GM23248 (cell line): Measurements from ENCODE around the gene HARBI1. TPM values are rescaled to one million over a fixed set of nuclear protein-coding genes. Genes with fewer than 3 reads are reported as not detected.

Experiments
- DNase-seq: peaks from one replicate; pipeline ENCODE4 v3.0.0-alpha.2; 2015
- H2AFZ ChIP-seq: fragments of 200-600 bp; sonication (generic); 2 replicates; pipeline ENCODE4 v1.6.1; 2016; ENCODE audit warnings: antibody characterized with exemption
- H3F3A ChIP-seq: fragments of 200-600 bp; sonication (generic); 2 replicates; pipeline ENCODE4 v1.6.1; 2016; ENCODE audit warnings: mild to moderate bottlenecking, antibody characterized with exemption, mixed run types; ENCODE audit not compliant: insufficient read depth
- H3K27ac ChIP-seq: fragments of 200-600 bp; sonication (generic); 2 replicates; pipeline ENCODE4 v1.5.1; 2016; ENCODE audit warnings: mild to moderate bottlenecking
- H3K27me3 ChIP-seq: fragments of 200-600 bp; sonication (generic); replicated peaks from 2 replicates; pipeline ENCODE4 v1.6.1; 2016; ENCODE audit warnings: mild to moderate bottlenecking; ENCODE audit not compliant: insufficient read depth
- H3K36me3 ChIP-seq: fragments of 200-600 bp; sonication (generic); 2 replicates; pipeline ENCODE4 v1.6.1; 2016; ENCODE audit warnings: low read depth, mild to moderate bottlenecking
- H3K4me1 ChIP-seq: fragments of 200-600 bp; sonication (generic); 2 replicates; pipeline ENCODE4 v1.6.1; 2016; ENCODE audit warnings: mild to moderate bottlenecking; ENCODE audit not compliant: insufficient read depth
- H3K4me2 ChIP-seq: fragments of 200-600 bp; sonication (generic); one replicate; pipeline ENCODE4 v1.6.1; 2016; ENCODE audit warnings: mild to moderate bottlenecking; ENCODE audit not compliant: unreplicated experiment
- H3K4me3 ChIP-seq: fragments of 200-600 bp; sonication (generic); 2 replicates; pipeline ENCODE4 v1.5.1; 2016; ENCODE audit warnings: mild to moderate bottlenecking
- H3K79me2 ChIP-seq: fragments of 200-600 bp; sonication (generic); 2 replicates; pipeline ENCODE4 v1.6.1; 2016; ENCODE audit warnings: mild to moderate bottlenecking; ENCODE audit not compliant: insufficient read depth
- H3K9ac ChIP-seq: fragments of 200-600 bp; sonication (generic); 2 replicates; pipeline ENCODE4 v1.6.1; 2016; ENCODE audit warnings: mild to moderate bottlenecking
- H3K9me2 ChIP-seq: fragments of 200-600 bp; sonication (generic); 2 replicates; pipeline ENCODE4 v1.6.1; 2016; ENCODE audit warnings: mixed run types, mild to moderate bottlenecking, moderate library complexity; ENCODE audit not compliant: insufficient read depth
- H3K9me3 ChIP-seq: fragments of 200-600 bp; sonication (generic); one replicate; pipeline ENCODE4 v1.6.1; 2017; ENCODE audit warnings: low read depth
- H4K20me1 ChIP-seq: fragments of 200-600 bp; sonication (generic); 2 replicates; pipeline ENCODE4 v1.6.0; 2016; ENCODE audit not compliant: insufficient read depth
- EZH2 ChIP-seq: fragments of 200-600 bp; sonication (generic); IDR thresholded peaks from 2 replicates; pipeline ENCODE4 v1.6.1; 2018; ENCODE audit warnings: antibody characterized with exemption, mild to moderate bottlenecking; ENCODE audit not compliant: insufficient read depth, poor library complexity, severe bottlenecking
- EZH2phosphoT487 ChIP-seq: fragments of 200-600 bp; sonication (generic); IDR thresholded peaks from 2 replicates; pipeline ENCODE4 v1.6.1; 2018; ENCODE audit warnings: antibody characterized with exemption, moderate library complexity, mild to moderate bottlenecking, low read depth; ENCODE audit not compliant: insufficient read depth
- WGBS, 2 experiments: methylation state at CpG; one replicate each; pipeline ENCODE4 v1.1.6; 2015 to 2017; ENCODE audit warnings: low lambda C conversion rate in 2 of 2, low coverage in 1 of 2; ENCODE audit errors: missing lambda C conversion rate in 2 of 2; 5-methylcytosine and 5-hydroxymethylcytosine counted together
- in situ Hi-C: fragments of 300-500 bp; cut with MboI; formaldehyde crosslinking; loops from 2 replicates; pipeline ENCODE4 v1.15.0; 2020
- polyA plus RNA-seq: library from polyadenylated mRNA; unstranded; fragments of >200 nt; fragmentation: Nextera tagmentation; extraction: Ambion mirVana; gene quantifications from 2 replicates; pipeline ENCODE4 v1.2.1, GENCODE V29; 2016
- total RNA-seq: library from RNA; depleted of rRNA; stranded (reverse); fragments of >200 nt; shearing (Covaris generic); gene quantifications from 2 replicates; pipeline ENCODE4 v1.2.3, GENCODE V29; 2014

Gene HARBI1
- total and polyA plus RNA-seq, 2 experiments from 2014 or later = 4.6 to 6.2 TPM

DNA sequence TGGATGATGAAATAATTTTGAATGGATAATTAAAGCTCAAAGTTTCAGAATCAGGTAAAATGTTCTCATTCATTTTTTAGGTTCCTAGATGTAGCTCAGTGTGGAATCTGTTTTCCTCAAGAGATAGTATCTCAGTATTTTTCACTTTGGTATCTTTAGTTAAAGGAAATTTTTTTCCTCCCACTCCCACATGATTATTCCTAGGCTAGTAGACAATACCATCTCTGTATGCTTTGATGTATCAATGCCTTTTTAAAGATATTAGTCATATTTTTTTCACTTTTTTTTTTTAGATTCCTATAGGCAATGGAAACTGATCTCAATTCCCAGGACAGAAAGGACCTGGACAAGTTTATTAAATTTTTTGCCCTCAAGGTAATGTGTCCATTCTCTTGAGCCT is 27.0 kb upstream of the HARBI1 start:
- no peaks in the 10 kb centered on the region for H3K9me3 ChIP-seq
- no peak overlapping the region for H2AFZ ChIP-seq
- DNase-seq = no peak
- H3K27ac ChIP-seq = no peak overlapping the region
- H3K79me2 ChIP-seq = peaks cover 45% of the 10 kb centered on the region
- H3K9ac ChIP-seq = no peak overlapping the region
- H3F3A ChIP-seq = peaks cover 20% of the 10 kb centered on the region
- H4K20me1 ChIP-seq = no peaks in the 10 kb centered on the region
- H3K36me3 ChIP-seq = peaks cover 19% of the 10 kb centered on the region
- H3K27me3 ChIP-seq = no peaks in the 10 kb centered on the region
- H3K4me3 ChIP-seq = no peak overlapping the region
- TF ChIP-seq EZH2phosphoT487 = no peak
- no peak for TF ChIP-seq EZH2
- peaks cover 12% of the 10 kb centered on the region for H3K4me1 ChIP-seq
- H3K4me2 ChIP-seq = no peak overlapping the region
- in situ Hi-C loops = no loop called here
- H3K9me2 ChIP-seq = no peaks in the 10 kb centered on the region

DNA sequence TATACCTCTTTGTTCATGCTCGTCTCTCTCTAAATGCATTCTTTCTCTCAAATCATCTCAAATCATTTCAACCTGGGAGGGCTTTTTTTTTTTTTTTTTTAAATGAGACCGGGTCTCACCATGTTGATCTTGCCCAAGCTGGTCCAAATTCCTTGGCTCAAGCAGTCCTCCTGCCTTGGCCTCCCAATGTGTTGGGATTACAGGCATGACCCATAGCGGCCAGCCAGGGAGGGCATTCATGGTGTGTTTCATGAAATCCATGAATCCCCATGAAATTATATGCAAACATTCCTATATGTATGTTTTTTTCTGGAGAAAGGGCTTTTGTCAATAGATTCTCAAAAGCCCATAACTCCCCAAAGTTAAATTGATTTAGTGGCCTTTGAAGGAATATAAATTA is 26.5 kb upstream of the HARBI1 start:
- Histone ChIP-seq H3F3A (peaks cover 15% of the 10 kb centered on the region), H3K27ac (no peak overlapping the region), H3K4me2 (no peak overlapping the region), H3K4me1 (peaks cover 8% of the 10 kb centered on the region), H3K79me2 (peaks cover 50% of the 10 kb centered on the region), H2AFZ (no peak overlapping the region), H3K36me3 (peaks cover 19% of the 10 kb centered on the region), H3K9me2 (no peaks in the 10 kb centered on the region), H4K20me1 (no peaks in the 10 kb centered on the region), H3K9me3 (no peaks in the 10 kb centered on the region), H3K9ac (no peak overlapping the region), H3K27me3 (no peaks in the 10 kb centered on the region), H3K4me3 (no peak overlapping the region)
- no peak for TF ChIP-seq EZH2phosphoT487
- no peak for TF ChIP-seq EZH2
- in situ Hi-C loops = no loop called here
- DNase-seq = no peak
- WGBS, 2 experiments = 95 to 96% methylated on average over 3 of the region's 3 CpGs

DNA sequence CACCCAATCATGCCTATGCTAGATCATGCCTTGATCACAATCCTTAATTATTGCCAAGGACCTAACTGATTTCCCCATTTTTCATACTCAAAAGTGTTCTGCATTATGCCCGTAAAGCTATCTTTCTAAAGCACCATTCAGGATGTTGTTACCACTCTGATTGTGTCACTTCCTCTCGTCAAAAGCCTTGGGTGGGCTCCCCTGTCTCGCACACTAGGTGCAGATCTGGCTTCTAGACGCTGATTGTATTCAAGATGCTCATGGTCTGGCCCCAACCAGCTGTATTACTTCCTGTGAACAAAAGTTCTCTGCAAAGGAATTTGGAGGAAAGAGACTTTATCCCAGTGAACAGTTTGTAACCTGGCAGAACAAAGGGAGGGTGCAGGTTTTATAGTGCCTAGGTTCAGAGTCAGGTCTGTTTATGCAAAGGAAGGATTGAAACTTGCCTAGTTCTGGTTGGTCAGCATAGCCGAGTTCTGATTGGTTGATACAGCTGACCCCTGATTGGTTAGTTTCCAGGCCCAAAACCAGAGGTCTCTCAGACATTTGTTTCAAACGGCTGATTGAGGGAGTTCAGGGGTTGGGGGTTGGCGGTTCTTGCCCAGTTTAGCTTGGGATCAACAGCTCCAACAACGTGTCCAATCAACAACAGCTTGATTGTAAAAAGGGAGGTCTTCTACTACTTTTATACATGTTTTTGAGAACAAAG is 25.8 kb upstream of the HARBI1 start:
- Histone ChIP-seq H2AFZ (no peak overlapping the region), H3K79me2 (peaks cover 56% of the 10 kb centered on the region), H3K27ac (no peak overlapping the region), H3K27me3 (no peaks in the 10 kb centered on the region), H4K20me1 (no peaks in the 10 kb centered on the region), H3K9ac (no peak overlapping the region), H3K36me3 (peaks cover 19% of the 10 kb centered on the region), H3K4me3 (no peak overlapping the region), H3K4me1 (0 out of 2 replicates have a peak, but pooled peaks cover under 1% of the 10 kb centered on the region), H3K9me3 (no peaks in the 10 kb centered on the region), H3K9me2 (no peaks in the 10 kb centered on the region), H3F3A (peaks cover 8% of the 10 kb centered on the region), H3K4me2 (no peak overlapping the region)
- in situ Hi-C loops = no loop called here
- no peak for DNase-seq
- TF ChIP-seq EZH2phosphoT487 (no peak), EZH2 (no peak)
- WGBS, 2 experiments = 78 to 83% methylated on average over 8 of the region's 8 CpGs

DNA sequence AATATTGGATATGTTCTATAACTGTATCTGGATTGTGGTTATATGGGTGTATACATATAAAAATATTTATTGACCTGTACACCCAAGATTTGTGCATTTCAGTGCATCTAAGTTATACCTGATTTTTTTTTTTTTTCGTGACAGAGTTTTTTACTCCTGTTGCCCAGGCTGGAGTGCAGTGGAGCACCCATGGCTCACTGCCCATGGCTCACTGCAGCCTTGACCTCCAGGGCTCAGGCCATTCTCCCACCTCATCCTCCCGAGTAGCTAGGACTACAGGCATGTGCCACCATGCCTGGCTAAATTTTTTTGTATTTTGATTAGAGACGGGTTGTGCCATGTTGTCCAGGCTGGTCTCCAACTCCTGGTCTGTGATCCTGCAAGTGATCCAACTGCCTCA is 24.6 kb upstream of the HARBI1 start:
- Histone ChIP-seq H3K4me2 (no peak overlapping the region), H3K79me2 (peaks cover 68% of the 10 kb centered on the region), H3K4me1 (no peaks in the 10 kb centered on the region), H3K4me3 (no peak overlapping the region), H3F3A (no peaks in the 10 kb centered on the region), H3K36me3 (peaks cover 25% of the 10 kb centered on the region), H3K9me3 (no peaks in the 10 kb centered on the region), H2AFZ (no peak overlapping the region), H3K9ac (no peak overlapping the region), H3K9me2 (no peaks in the 10 kb centered on the region), H3K27me3 (no peaks in the 10 kb centered on the region), H3K27ac (no peak overlapping the region), H4K20me1 (no peaks in the 10 kb centered on the region)
- WGBS, 2 experiments = 94 to 100% methylated on average over 3 of the region's 3 CpGs
- in situ Hi-C loops = no loop called here
- no peak for TF ChIP-seq EZH2
- TF ChIP-seq EZH2phosphoT487 = no peak
- DNase-seq = no peak
